GM12892 (cell line): ENCODE data around the gene TAS2R39.

Experiments
- POLR2A ChIP-seq: IDR thresholded peaks from 2 replicates; pipeline ENCODE4 v1.6.1; 2011; ENCODE audit warnings: low read depth, low read length, control low read depth
- TAF1 ChIP-seq: IDR thresholded peaks from 2 replicates; pipeline ENCODE4 v1.6.1; 2011; ENCODE audit warnings: low read depth, mild to moderate bottlenecking, control low read depth, low read length, borderline replicate concordance

- TF ChIP-seq POLR2A (no peak), TAF1 (no peak)
Observed at GRCh38 chr7:143216686-143217085, 33.5 kb downstream of the TAS2R39 start.
